Osteoblast (primary cell): Measurements from ENCODE around the gene ACOT6. TPM values are rescaled to one million over a fixed set of nuclear protein-coding genes. Genes with fewer than 3 reads are reported as not detected.

Experiments
- DNase-seq: peaks from one replicate; pipeline ENCODE4 v3.0.0; 2011; ENCODE audit warnings: low spot score, mixed read lengths; ENCODE audit not compliant: insufficient read length; ENCODE audit errors: missing footprints
- H2AFZ ChIP-seq: 2 replicates; pipeline ENCODE4 v1.6.0; 2011; ENCODE audit warnings: mild to moderate bottlenecking, low read length
- H3K27ac ChIP-seq: 2 replicates; pipeline ENCODE4 v1.5.1; 2011; ENCODE audit warnings: mild to moderate bottlenecking, low read depth, low read length, moderate library complexity
- H3K27me3 ChIP-seq: 2 replicates; pipeline ENCODE4 v1.6.0; 2012; ENCODE audit warnings: mild to moderate bottlenecking, control low read depth, inconsistent platforms, low read length, moderate library complexity; ENCODE audit not compliant: insufficient read depth
- H3K36me3 ChIP-seq: 2 replicates; pipeline ENCODE4 v1.5.1; 2011; ENCODE audit warnings: mild to moderate bottlenecking, low read length, control low read depth, moderate library complexity; ENCODE audit not compliant: insufficient read depth
- H3K4me1 ChIP-seq: 2 replicates; pipeline ENCODE4 v1.5.1; 2011; ENCODE audit warnings: mild to moderate bottlenecking, low read length, control low read depth, moderate library complexity; ENCODE audit not compliant: insufficient read depth
- H3K4me2 ChIP-seq: 2 replicates; pipeline ENCODE4 v1.6.0; 2011; ENCODE audit warnings: mild to moderate bottlenecking, low read length; ENCODE audit not compliant: insufficient read depth
- H3K4me3 ChIP-seq: fragments of 200-600 bp; sonication (generic); 3 replicates; pipeline ENCODE4 v1.5.1; 2012; ENCODE audit warnings: mild to moderate bottlenecking, low read length, inconsistent platforms; ENCODE audit not compliant: insufficient read depth
- H3K79me2 ChIP-seq: 2 replicates; pipeline ENCODE4 v1.6.0; 2012; ENCODE audit warnings: mild to moderate bottlenecking, low read length, control low read depth, inconsistent platforms; ENCODE audit not compliant: insufficient read depth
- H3K9me3 ChIP-seq: 2 replicates; pipeline ENCODE4 v1.5.1; 2011; ENCODE audit warnings: low read depth, low read length, control low read depth
- H4K20me1 ChIP-seq: 2 replicates; pipeline ENCODE4 v1.6.0; 2012; ENCODE audit warnings: mild to moderate bottlenecking, low read length, control low read depth; ENCODE audit not compliant: insufficient read depth
- total RNA-seq: library from RNA; depleted of rRNA; stranded (reverse); fragments of >200 nt; gene quantifications from 2 replicates; pipeline ENCODE4 v1.2.3, GENCODE V29; 2012
- TF ChIP-seq, protein P1 (sequence below): IDR thresholded peaks from 2 replicates; pipeline ENCODE4 v1.5.1; 2011; ENCODE audit warnings: mild to moderate bottlenecking, low read depth, low read length, moderate library complexity; ENCODE audit errors: extremely low read depth

ACOT6 gene
- total RNA-seq, 1 donor = not detected

- H3K27me3 ChIP-seq = peaks cover 4% of the 10 kb centered on the region
- H3K4me3 ChIP-seq = no peak overlapping the region
- no peak for DNase-seq
- H3K9me3 ChIP-seq = no peaks in the 10 kb centered on the region
- no peaks in the 10 kb centered on the region for H3K4me1 ChIP-seq
- no peak overlapping the region for H3K27ac ChIP-seq
- no peaks in the 10 kb centered on the region for H3K79me2 ChIP-seq
- H3K4me2 ChIP-seq = no peak overlapping the region
- TF ChIP-seq, protein P1, sequence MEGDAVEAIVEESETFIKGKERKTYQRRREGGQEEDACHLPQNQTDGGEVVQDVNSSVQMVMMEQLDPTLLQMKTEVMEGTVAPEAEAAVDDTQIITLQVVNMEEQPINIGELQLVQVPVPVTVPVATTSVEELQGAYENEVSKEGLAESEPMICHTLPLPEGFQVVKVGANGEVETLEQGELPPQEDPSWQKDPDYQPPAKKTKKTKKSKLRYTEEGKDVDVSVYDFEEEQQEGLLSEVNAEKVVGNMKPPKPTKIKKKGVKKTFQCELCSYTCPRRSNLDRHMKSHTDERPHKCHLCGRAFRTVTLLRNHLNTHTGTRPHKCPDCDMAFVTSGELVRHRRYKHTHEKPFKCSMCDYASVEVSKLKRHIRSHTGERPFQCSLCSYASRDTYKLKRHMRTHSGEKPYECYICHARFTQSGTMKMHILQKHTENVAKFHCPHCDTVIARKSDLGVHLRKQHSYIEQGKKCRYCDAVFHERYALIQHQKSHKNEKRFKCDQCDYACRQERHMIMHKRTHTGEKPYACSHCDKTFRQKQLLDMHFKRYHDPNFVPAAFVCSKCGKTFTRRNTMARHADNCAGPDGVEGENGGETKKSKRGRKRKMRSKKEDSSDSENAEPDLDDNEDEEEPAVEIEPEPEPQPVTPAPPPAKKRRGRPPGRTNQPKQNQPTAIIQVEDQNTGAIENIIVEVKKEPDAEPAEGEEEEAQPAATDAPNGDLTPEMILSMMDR = no peak
- H4K20me1 ChIP-seq = no peaks in the 10 kb centered on the region
- no peak overlapping the region for H2AFZ ChIP-seq
- no peaks in the 10 kb centered on the region for H3K36me3 ChIP-seq
Measured at GRCh38 chr14:73599499-73599898, 12.8 kb upstream of the ACOT6 start.

GRCh38 chr14:73602994-73603393, 9.3 kb upstream of the ACOT6 start:
- Histone ChIP-seq H3K79me2 (no peaks in the 10 kb centered on the region), H4K20me1 (no peaks in the 10 kb centered on the region), H2AFZ (no peak overlapping the region), H3K4me1 (no peaks in the 10 kb centered on the region), H3K4me3 (no peak overlapping the region), H3K36me3 (no peaks in the 10 kb centered on the region), H3K9me3 (no peaks in the 10 kb centered on the region), H3K27me3 (peaks cover 4% of the 10 kb centered on the region), H3K4me2 (no peak overlapping the region), H3K27ac (no peak overlapping the region)
- no peak for DNase-seq
- TF ChIP-seq, protein P1 = no peak

DNA sequence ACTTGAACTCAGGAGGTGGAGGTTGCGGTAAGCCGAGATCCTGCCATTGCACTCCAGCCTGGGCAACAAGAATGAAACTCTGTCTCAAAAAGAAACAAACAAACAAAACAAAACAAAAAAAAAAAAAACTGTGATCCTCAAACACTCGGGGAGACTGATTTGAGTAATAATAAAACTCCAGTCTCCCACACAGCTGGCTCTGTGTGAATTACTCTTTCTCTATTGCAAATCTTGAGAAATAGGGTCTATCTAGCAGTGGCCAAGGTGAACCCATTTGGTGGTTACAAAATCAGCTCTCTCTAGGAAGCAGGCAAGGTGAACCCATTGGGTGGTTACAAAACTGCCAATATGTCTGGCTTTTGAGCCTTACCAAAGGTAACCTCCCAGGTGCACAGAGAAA, 6.0 kb upstream of the ACOT6 start:
- Histone ChIP-seq H3K4me1 (no peaks in the 10 kb centered on the region), H4K20me1 (no peaks in the 10 kb centered on the region), H2AFZ (no peak overlapping the region), H3K9me3 (no peaks in the 10 kb centered on the region), H3K79me2 (no peaks in the 10 kb centered on the region), H3K27ac (no peak overlapping the region), H3K36me3 (no peaks in the 10 kb centered on the region), H3K4me3 (no peak overlapping the region), H3K27me3 (no peaks in the 10 kb centered on the region), H3K4me2 (no peak overlapping the region)
- TF ChIP-seq, protein P1 = no peak
- DNase-seq = no peak

DNA sequence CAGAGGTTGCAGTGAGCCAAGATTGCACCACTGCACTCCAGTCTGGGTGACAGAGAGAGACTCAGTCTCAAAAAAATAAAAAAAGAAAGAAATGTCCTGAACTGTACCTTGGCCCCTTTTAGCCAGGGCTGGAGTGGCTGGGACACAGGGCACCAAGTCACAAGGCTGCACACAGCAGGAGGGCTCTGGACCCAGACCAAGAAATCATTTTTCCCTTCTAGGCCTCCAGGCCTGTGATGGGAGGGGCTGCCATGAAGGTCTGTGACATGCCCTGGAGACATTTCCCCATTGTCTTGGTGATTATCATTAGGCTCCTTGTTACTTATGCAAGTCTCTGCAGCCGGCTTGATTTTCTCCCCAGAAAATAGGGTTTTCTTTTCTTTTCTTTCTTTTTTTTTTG, 5.1 kb upstream of the ACOT6 start:
- Histone ChIP-seq H3K4me3 (no peak overlapping the region), H3K27me3 (no peaks in the 10 kb centered on the region), H3K79me2 (no peaks in the 10 kb centered on the region), H3K4me2 (no peak overlapping the region), H3K4me1 (no peaks in the 10 kb centered on the region), H3K27ac (no peak overlapping the region), H4K20me1 (no peaks in the 10 kb centered on the region), H3K9me3 (no peaks in the 10 kb centered on the region), H3K36me3 (no peaks in the 10 kb centered on the region), H2AFZ (no peak overlapping the region)
- DNase-seq = no peak
- TF ChIP-seq, protein P1 = no peak
